NK-92 treated with Interleukin-12 subunit alpha and Interleukin-12 subunit beta, amount 100 ng/mL, for 24 hours (cell line): ENCODE results near the gene MXD4.
"Not testable (repeated sequence)": the region's sequence is repeated elsewhere in the genome, so short reads cannot be mapped to it uniquely, and the experiment has no call there.

ENCODE experiments used
- DNase-seq: peaks from one replicate; lab custom pipeline; 2025; lab: John Stamatoyannopoulos, UW

MXD4 gene

DNA sequence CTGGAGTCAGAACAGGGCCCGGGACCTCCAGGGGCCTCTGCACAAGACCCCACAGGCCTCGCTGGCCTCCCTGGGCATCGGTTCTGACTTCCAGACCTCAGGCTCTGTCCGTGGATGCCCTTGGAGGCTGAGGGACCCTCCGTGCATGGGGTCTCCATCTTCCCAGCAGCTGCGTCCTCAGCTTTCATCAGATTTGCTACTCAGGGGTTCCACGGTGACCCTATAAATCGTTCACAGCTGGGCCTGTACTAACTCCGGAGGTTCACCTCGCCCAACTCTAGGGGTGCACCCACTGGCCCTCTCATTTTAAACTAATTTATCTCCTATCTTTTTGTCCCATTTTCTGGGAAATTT, 13.1 kb upstream of the MXD4 start:
- not testable (repeated sequence) for DNase-seq

DNA sequence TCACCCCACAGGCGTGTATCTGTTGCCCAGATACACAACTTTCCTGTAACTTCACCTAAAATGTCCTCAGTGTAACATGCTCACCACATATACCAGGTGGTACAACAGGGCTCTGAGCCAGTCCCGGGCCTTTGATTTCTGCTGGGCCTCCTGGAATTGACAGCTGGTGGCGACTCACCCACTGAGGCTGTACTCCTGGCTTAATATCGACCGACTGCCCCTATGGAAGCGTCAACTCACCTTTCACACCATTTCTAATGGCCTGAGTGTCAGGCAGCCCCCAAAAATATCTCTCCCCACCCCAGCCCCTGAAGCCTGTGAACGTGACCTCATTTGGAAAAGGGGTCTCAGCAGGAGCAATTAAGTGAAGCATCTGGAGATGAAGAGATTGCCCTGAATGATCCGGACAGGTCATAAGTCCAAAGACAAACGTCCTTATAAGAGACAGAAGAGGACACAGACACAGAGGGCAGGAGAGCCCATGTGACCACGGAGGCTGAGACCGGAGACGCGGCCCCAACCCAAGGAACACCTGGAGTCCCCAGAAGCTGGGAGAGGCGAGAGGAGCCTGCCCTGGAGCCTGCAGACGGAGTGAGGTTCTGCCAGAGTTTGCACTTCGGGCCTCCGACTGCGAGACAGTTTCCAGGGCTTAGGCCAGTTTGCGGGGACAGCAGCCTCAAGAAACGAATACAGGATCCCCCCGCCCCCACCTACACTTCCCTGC, 12.6 kb upstream of the MXD4 start:
- DNase-seq: no peak

DNA sequence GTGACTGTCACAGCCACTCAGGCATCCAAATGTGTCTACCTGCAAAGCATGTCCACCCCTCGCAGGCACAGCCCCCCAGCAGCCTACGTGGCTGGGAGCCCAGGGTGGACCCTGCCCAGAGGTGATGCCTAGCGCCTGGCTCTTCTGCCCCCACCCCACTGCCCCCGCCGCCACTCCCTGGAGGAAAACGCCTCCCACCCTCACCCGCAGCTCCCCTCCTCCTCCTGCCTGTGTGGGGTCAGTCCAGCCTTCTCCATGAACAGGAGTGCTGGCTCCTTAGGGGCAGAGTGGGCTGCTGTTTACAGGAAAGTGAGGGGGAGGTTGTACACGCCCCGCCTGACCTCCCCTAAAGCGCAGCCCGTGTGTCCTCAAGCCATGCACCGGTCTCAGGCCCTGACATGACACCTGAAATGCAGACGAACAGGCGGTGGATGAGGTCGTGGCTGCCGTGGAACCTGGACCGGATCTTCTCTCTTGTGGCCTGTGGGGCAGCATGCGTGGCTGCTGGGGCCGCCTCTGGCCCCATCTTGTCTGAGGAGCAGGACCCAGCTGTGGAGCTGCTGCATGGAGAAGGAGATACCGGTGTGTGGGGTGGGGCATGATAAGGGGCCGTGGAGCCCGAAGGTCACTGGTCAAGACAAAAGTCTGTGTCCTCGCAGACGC, 11.9 kb upstream of the MXD4 start:
- no peak for DNase-seq

DNA sequence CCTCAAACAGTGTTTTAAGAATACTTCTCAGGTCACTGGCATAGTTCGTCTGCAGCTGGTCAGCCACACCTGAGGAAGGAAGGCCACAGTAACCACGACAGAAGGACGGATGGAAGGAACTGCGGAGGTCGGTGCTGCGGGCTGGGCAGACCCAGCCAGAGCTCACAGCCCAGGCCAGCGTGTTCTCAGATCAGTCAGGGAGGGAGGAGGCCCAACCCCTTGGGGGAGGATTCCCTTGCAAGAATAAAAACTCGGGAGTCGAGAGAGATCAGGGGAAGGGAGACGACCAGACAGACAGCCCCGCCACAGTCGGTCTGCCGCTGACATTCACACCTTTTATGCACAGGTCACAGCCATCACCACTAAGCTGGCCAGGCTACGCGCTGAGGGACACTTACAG, 11.3 kb upstream of the MXD4 start:
- no peak for DNase-seq

DNA sequence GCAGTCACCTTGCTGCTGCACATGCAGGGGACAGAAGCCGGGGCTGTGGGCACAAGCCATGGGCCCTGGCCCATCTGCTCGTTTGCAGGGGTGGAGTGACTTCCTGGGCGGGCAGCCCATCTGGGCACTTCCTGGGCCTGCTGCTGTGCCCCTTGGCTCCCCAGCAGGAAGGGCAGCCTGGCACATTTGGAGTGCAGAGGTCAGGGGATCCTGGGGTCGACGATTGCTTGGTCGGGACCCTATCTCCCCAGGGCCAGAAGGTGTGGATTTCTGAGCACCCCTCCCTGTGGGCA, 10.9 kb upstream of the MXD4 start:
- no peak for DNase-seq

DNA sequence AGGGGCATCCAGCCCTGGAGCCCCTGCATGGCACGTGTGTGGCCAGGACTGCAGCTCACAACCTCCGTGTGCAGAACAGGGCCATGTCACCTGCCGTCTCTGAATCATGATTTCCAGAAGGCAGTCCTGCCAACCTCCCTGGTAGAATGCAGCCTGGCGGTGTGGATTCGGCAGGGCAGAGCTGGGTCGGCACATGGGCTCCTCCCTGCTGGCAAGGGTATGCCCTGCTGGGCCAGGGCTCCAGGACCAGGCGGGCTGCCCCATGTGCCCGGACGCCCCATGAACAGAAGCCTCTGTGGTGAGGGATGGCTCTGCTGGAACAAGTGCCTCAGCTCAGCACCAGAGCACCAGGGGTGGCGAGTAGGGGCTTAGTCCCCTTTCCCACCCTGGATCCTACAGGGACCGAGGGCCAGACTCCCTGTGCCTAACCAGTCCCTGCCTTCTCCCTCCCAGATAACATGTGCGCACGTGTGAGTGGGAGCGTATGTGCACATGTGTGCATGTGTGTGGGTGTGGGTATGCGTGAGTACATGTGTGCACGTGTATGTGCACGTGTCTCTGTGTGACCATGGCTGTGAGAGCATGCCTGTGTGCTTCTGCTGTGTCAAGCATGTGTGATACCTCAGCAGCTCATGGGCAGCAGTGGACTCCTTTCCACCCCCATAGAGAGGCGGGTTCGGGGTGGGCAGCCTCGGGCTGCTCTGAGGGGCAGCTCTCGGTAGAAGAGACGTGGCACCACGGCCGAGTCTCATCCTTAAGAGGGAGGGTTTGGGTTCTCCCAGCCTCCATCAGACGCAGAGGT, 10.3 kb upstream of the MXD4 start:
- no peak for DNase-seq

DNA sequence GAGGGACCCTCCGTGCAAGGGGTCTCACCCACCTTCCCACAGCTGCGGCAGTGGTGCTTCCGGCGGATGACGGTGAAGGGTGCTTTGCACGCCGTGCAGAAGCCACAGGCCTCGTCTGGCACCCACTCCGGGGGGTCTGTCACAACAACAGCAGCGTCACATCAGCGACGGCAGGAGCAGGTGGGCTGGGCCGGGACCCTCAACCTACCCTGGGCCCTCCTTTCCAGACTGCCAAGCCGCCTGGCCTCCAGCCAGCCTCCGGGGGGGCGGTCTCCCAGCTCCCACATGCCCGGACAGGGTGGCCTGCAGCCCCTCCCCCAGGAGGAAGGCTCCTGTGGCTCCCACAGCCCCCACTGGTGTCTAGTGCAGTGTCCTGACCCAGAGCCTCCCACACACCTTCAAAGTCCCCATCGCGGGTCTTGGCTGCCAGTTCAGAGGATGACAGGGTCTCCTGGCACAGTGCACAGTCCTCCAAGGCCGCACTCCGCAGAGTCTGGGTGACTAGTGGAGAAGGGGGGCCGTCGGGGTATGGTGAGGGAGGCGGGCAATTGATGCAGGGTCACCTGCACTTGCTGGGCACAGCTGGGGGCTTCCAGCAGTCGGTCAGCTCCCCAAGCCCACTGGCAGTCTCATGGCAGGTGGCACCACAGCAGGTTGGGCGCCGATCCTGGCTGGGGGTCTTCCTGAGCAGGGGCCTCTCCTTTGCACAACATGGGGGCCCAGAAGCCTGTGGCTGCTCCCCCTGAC, 9.5 kb upstream of the MXD4 start:
- no peak for DNase-seq

DNA sequence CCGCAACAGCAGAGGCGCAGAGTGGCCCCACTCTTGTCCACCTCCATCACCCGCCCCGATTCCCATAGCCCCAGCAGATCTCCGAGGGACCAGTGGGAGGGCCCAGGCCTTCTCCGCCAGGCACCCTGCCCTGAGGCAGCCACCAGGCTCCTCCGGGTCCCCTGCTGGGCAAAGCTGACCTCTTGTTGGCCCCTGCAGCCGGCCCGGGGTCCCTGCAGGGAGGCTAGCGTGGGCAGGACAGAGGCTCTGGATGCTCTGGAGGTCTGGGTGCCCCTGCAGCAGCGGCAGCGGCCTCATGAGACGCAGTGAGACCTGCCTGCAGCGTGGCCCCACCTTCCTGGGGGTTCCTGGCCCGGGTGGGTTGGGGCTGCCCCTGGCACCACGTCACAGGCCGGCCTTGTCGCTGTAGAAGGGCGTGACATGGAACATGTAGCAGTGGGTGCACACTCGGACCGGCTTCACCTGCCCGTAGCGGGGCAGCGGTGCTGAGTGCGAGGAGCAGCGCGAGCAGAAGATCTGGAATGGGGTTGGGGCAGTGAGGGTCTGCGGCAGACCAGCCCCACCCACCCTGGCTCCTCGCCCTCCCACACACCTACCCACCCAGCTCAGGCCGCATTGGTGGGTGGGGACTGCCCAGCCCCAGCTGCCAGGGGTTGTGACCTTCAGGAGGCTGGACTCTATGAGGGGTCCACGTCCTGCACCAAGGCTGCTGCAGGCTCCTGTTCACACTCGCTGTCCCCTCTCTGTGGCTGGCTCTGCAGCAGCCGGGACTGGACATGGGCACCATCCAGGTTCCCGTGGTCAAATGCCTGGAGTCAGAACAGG, 8.6 kb upstream of the MXD4 start:
- no peak for DNase-seq

DNA sequence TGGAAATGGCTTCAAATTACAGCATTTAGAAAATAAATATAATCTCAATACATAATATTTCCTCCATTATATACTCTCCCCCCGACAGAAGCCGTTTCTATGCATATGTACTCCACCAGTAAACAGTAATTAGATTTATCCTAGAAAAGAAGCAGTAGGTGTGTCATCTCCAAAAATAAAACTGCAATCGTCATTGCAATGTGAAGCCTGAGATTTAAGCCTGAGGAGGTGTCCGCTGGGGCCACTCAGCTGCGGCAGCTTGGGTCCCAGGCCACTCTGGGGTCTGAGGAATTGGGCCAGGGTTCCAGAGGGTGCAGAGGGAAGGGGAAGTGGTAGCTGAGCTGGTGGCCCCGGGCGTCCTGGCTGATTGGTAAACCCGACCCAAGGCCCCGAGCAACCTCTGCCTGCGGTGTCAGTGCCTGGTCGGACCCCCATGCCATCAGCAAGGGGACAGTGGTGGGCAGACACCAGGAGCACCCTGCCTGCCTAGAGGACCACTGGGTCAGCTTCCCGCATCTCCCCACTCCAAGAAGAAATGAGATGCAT, 7.8 kb upstream of the MXD4 start:
- DNase-seq: no peak

DNA sequence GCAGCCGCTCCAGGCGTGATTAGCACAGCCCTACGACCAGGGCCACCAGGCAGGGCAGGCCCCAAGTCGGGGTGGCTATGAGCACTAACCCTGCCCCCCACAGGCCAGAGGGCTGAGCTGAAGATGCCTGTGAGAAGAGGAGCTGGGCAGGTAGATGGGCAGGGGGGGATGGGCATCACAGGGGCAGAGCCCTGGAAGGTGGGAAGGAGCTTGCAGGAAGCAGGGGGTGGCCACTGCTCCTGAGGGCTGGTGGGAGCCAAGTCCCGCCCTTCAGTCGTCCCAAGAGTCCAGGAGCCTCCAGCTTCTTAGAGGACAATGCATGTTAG, 7.3 kb upstream of the MXD4 start:
- no peak for DNase-seq

DNA sequence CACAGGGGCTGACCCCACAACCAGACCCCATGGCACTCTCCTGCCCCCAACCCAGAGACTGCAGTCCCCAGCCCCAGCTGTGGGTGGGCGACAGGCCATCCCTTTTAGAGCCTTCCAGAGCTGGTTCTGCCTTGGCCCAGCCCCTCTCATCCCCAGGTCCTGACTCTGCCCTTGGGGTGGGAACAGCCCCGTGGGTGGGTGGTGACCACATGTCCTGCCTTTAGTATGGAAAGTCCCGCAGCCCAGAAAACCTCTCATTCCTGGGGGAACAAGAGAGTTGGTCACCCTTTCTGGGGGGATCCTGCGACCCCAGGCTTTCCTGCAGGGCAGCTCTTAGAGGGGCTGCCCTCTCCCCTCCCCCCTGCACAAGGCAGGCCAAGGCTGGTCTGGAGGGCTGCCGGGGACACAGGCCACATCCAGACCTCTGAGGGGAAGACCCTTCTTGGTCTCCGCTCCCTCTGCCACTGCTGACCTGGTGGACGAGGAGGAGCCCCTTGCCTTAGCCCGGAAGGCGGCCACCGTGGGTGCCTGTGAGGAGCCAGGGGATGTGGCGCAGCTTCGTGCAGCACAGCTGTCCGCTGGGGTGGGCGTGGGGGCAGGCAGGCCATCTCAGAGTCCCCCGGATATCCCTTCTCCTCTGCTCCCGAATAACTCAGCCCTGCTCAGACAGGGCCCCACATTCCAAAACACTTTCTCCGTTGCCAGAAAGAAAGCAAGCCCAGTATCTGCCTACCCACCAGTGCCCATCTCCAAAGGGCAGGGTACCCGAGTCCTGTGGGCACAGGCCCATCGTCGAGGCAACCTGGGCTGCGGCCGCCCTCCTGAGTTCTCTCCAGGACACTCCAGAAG, 6.7 kb upstream of the MXD4 start:
- DNase-seq: no peak

DNA sequence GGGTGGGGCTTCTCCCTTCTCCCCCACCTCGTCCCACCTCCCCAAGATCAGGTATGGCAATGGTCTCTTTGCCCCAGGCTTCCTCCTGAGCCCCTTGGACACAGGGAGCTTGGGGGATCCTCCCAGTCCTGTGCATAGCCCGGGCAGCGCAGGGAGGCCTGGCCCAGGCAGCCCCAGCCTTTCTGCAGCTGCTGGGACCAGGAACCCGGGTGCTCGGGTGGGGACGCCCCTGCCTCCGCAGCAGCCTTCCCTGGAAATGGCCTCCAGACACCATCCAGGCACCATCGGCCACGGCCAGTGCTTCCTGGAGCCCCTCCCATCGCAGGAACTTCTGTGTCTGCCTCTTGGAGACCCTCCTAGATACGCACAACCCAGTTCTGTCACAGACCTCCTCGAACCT, 5.9 kb upstream of the MXD4 start:
- DNase-seq: no peak

DNA sequence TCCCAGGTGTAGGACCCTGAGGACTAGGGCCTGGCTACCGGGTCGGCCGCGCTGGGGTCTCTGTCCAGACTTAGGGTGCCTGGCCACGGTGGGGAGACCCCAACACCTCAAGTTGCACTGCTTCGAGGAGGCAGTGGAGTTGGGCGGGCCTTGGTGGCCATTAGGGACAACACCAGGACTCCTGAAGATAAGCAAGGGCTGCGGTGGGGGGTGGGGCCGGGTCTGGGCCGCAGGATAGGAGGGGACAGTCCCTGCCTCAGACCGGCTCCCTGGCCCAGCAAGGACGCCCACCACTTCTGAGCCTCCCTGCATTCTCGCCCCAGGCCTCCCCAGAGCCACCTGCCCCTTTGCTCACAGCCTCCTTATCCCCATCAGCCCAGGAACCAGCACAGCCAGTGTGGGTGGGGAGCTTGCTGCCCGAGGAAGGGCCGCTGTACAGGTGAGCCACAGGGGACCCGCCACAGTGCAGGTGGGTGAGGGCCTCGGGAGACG, 5.5 kb upstream of the MXD4 start:
- DNase-seq: no peak

DNA sequence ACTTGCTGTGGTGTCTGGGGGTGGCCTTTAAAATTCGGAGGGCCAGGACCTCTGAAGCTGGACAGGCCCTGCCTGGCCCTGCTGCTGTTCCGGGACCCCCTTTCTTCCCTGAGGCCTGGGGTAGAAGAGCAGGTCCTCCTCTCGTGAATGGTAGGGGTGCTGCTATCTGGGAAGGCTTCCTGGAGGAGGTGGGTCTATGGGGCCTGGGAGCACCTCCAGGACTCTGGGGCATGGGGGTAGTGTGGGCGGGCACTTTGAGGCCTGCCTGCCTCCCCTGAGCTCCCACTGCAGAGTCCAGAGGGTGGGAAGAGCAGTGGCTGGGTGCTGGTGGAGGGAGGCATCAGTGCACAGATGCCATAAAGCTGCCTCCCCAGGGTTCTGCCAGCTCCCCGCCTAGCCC, 4.9 kb upstream of the MXD4 start:
- DNase-seq: no peak

DNA sequence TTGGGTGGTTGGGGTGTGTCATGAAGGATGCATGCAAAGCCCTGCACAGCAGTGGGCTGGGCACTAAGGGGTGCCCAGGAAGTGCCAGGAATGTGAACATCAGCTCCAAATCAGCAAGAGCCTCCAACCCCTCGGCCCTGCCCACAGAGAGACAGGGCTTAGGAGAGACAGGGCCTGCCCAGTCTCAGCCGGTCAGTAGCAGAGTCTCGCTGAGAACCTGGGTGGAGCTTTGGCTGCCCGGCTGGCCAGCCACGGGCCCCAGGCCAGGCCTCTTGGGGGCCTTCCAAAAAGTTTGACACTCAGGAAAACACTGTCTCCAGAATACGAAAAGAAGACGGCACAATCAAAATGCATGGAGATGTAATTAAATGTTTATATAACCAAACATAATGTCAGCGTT, 4.3 kb upstream of the MXD4 start:
- no peak for DNase-seq

DNA sequence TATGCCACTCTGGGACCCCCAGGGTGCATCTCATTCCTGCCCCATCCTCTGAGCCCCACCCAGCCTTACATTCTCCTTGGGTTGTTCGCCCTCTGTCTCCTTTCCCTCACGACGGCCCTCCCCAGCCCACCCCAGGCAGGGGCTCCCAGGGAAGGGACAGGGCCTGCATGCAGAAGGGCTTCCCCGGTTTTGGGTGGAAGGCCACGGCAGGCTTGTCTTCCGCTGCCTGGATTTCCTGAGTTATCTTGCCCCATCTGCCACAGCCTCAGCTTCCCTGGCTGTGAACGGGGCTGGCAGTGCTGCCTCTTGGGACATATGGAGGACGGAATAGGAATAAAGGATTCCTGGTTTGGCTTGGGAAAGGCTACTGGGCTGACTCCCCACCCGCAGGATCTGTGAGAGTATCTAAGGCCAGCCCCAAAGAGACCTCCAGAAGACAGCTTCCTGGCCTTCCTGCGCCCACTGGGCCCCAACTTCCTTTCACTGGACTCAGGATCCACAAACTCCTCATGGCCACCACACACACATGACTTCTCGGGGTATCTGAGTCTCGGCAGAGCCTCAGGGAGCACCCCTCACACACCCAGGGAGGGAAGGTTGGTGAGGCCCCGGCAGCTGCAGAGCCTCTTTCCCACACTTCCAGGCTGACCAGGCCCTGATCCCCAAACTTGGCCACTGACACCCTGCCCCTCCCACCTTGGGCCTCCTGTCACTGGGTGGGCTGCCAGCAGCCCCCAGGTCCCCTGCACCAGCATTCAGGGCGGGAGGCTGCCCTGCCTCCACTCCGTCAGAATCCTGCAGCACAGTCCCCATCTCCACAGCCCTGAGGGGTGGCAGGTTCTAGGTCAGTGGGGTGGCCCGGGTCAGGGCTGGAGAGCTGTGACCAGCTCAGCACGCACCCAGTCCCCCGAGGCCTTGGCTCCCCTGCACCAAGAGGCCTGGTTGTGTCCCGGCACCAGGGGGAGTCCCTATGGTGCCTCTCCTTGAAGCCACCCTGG, 3.5 kb upstream of the MXD4 start:
- DNase-seq: no peak

DNA sequence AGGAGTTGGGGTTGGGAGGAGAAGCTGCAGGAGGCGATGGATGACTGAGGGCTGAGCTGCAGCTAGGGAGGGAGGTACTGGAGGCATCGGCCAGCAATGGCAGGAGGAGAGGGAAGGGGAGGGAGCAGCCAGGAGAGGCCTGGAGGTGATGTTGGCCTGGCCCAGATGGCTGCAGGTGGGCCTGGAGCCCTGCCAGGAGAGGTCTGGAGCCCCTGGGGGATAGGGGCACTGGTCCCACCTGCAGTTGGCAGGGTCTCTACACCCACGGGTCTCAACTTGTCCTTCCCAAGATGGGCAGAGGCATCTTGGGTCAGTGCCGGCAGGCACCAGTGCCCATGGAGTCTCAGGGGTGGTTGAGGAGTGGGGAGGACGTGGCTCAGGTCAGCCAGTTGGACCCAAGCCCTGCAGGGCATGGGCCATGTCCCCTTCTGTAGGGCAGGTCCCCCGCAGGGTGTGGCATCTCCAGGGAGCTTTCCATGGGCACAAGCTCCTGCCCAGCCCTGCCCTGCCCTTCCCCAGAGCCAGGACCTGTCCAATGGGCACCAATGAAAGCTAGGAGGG, 2.7 kb upstream of the MXD4 start:
- DNase-seq: no peak

DNA sequence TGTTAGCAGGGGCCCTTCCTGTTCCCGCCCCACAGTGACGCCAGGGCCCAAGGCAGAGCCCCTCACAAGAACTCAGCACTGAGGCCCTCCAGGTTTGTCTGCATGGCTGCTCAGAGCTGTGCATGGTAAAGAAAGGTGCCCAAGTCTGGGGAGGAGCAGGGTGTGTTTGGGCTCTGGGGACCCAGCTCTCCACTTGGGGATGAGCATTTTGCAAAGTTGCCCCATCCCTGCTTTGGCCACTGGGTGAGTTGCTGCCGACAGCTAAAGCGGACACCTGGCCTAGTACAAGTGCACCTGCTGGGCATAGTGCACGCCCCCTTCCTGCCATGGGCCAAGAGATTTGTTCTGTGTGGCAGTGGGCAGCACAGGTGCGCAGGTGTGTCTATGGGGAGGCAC, 2.0 kb upstream of the MXD4 start:
- no peak for DNase-seq

DNA sequence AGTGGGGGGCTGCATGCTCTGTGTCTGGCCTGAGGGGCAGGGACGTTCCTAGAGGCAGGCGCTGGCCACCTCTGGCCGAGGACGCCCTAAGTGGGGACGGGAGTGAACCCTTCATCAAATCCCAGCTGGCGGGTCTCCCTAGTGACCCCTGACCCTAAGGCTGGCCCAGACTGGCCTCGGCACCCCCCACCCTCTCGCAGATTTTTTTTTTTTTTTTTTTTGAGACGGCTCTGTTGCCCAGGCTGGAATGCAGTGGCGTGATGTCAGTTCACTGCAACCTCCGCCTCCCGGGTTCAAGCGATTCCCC, 988 bp upstream of the MXD4 start:
- DNase-seq: no peak
